NB4 (cell line): ENCODE measurements around the gene MYL2.

ENCODE experiments used
- POLR2A ChIP-seq: IDR thresholded peaks from 2 replicates; pipeline ENCODE4 v1.6.1; 2011; ENCODE audit warnings: mild to moderate bottlenecking; ENCODE audit not compliant: insufficient read length; ENCODE audit errors: extremely low read depth
- TF ChIP-seq, protein P1 (sequence below): IDR thresholded peaks from one replicate; pipeline ENCODE4 v1.5.1; 2012; ENCODE audit warnings: low read depth, low read length

- TF ChIP-seq, protein P1, sequence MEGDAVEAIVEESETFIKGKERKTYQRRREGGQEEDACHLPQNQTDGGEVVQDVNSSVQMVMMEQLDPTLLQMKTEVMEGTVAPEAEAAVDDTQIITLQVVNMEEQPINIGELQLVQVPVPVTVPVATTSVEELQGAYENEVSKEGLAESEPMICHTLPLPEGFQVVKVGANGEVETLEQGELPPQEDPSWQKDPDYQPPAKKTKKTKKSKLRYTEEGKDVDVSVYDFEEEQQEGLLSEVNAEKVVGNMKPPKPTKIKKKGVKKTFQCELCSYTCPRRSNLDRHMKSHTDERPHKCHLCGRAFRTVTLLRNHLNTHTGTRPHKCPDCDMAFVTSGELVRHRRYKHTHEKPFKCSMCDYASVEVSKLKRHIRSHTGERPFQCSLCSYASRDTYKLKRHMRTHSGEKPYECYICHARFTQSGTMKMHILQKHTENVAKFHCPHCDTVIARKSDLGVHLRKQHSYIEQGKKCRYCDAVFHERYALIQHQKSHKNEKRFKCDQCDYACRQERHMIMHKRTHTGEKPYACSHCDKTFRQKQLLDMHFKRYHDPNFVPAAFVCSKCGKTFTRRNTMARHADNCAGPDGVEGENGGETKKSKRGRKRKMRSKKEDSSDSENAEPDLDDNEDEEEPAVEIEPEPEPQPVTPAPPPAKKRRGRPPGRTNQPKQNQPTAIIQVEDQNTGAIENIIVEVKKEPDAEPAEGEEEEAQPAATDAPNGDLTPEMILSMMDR: no peak
- TF ChIP-seq POLR2A: no peak
Measured at GRCh38 chr12:110965574-110965973, 45.2 kb upstream of the MYL2 start.
